Loucy (cell line): Measurements from ENCODE around the gene HOMER1.

Source experiments
- H2AFZ ChIP-seq: fragments of 200-600 bp; sonication (generic); 2 replicates; pipeline ENCODE4 v1.6.0; 2016; ENCODE audit warnings: antibody characterized with exemption, mild to moderate bottlenecking, low read length, moderate library complexity
- H3F3A ChIP-seq: fragments of 200-600 bp; 2 replicates; pipeline ENCODE4 v1.6.0; 2016; ENCODE audit warnings: antibody characterized with exemption, low read depth, mild to moderate bottlenecking
- H3K27me3 ChIP-seq: fragments of 200-600 bp; sonication (generic); 2 replicates; pipeline ENCODE4 v1.6.1; 2014; ENCODE audit warnings: low read length, mild to moderate bottlenecking; ENCODE audit not compliant: insufficient read depth, poor library complexity, severe bottlenecking
- H3K36me3 ChIP-seq: fragments of 200-600 bp; sonication (generic); 2 replicates; pipeline ENCODE4 v1.6.1; 2016; ENCODE audit warnings: low read length; ENCODE audit not compliant: insufficient read depth
- H3K4me1 ChIP-seq: fragments of 200-600 bp; sonication (generic); 2 replicates; pipeline ENCODE4 v1.5.1; 2014; ENCODE audit warnings: low read length, mild to moderate bottlenecking; ENCODE audit not compliant: insufficient read depth, poor library complexity, severe bottlenecking
- H3K4me2 ChIP-seq: fragments of 200-600 bp; sonication (generic); 2 replicates; pipeline ENCODE4 v1.6.0; 2014; ENCODE audit warnings: antibody characterized with exemption, low read length, low read depth, mild to moderate bottlenecking; ENCODE audit not compliant: poor library complexity, severe bottlenecking
- H3K4me3 ChIP-seq: fragments of 200-600 bp; sonication (generic); 2 replicates; pipeline ENCODE4 v1.5.1; 2014; ENCODE audit warnings: low read length, mild to moderate bottlenecking, mixed read lengths; ENCODE audit not compliant: poor library complexity, severe bottlenecking
- H3K79me2 ChIP-seq: fragments of 200-600 bp; sonication (generic); 2 replicates; pipeline ENCODE4 v1.6.1; 2014; ENCODE audit warnings: low read length; ENCODE audit not compliant: insufficient read depth
- H3K9ac ChIP-seq: fragments of 200-600 bp; sonication (generic); 2 replicates; pipeline ENCODE4 v1.6.0; 2014; ENCODE audit warnings: mild to moderate bottlenecking, low read depth, low read length, moderate library complexity; ENCODE audit not compliant: poor library complexity, severe bottlenecking
- H3K9me2 ChIP-seq: fragments of 200-600 bp; sonication (generic); replicated peaks from 2 replicates; pipeline ENCODE4 v1.6.1; 2016; ENCODE audit warnings: low read depth, low read length, mixed read lengths
- H3K9me3 ChIP-seq: fragments of 200-600 bp; sonication (generic); 2 replicates; pipeline ENCODE4 v1.6.1; 2014; ENCODE audit warnings: mild to moderate bottlenecking, antibody characterized with exemption, low read length, low read depth; ENCODE audit not compliant: insufficient read depth
- H4K20me1 ChIP-seq: fragments of 200-600 bp; sonication (generic); 2 replicates; pipeline ENCODE4 v1.6.0; 2014; ENCODE audit warnings: antibody characterized with exemption, low read length, mild to moderate bottlenecking; ENCODE audit not compliant: insufficient read depth, poor library complexity, severe bottlenecking
- EZH2phosphoT487 ChIP-seq: fragments of 200-600 bp; IDR thresholded peaks from 2 replicates; pipeline ENCODE4 v1.6.1; 2018; ENCODE audit warnings: antibody characterized with exemption, mild to moderate bottlenecking, moderate library complexity, borderline replicate concordance
- TF ChIP-seq, protein P1 (sequence below): fragments of 200-600 bp; sonication (generic); conservative IDR thresholded peaks from 2 replicates; pipeline ENCODE4 v1.5.1; 2014; ENCODE audit warnings: mild to moderate bottlenecking, antibody characterized with exemption, low read length

HOMER1 gene

DNA sequence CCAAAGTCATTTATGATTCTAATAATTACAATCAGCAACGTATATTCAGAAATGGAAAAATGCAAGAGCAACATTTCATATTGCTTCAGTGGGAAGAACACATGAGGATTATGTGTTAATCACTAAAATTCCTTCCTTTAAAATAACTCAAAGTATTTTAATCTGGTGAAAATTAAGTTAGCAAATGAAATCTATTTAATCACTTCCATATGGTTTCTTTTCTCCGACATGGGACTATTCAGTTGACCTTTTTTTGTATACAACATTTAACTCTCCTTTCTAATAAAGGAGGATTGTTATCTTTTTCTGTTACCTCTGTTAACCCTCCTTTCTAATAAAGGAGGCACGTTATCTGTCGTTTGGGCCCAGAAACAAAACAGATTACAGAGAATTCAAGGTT, 59.9 kb downstream of the HOMER1 start:
- Histone ChIP-seq H3K4me3 (no peak overlapping the region), H3K36me3 (peaks cover 13% of the 10 kb centered on the region; the same call in 1 of the 2 replicates), H3K9me2 (no peaks in the 10 kb centered on the region), H3K9ac (no peak overlapping the region), H3K4me2 (no peak overlapping the region), H4K20me1 (no peaks in the 10 kb centered on the region), H3F3A (no peaks in the 10 kb centered on the region), H3K4me1 (no peaks in the 10 kb centered on the region), H3K27me3 (no peaks in the 10 kb centered on the region), H2AFZ (no peak overlapping the region), H3K79me2 (no peaks in the 10 kb centered on the region), H3K9me3 (no peaks in the 10 kb centered on the region)
- no peak for TF ChIP-seq EZH2phosphoT487
- TF ChIP-seq, protein P1, sequence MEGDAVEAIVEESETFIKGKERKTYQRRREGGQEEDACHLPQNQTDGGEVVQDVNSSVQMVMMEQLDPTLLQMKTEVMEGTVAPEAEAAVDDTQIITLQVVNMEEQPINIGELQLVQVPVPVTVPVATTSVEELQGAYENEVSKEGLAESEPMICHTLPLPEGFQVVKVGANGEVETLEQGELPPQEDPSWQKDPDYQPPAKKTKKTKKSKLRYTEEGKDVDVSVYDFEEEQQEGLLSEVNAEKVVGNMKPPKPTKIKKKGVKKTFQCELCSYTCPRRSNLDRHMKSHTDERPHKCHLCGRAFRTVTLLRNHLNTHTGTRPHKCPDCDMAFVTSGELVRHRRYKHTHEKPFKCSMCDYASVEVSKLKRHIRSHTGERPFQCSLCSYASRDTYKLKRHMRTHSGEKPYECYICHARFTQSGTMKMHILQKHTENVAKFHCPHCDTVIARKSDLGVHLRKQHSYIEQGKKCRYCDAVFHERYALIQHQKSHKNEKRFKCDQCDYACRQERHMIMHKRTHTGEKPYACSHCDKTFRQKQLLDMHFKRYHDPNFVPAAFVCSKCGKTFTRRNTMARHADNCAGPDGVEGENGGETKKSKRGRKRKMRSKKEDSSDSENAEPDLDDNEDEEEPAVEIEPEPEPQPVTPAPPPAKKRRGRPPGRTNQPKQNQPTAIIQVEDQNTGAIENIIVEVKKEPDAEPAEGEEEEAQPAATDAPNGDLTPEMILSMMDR = no peak

DNA sequence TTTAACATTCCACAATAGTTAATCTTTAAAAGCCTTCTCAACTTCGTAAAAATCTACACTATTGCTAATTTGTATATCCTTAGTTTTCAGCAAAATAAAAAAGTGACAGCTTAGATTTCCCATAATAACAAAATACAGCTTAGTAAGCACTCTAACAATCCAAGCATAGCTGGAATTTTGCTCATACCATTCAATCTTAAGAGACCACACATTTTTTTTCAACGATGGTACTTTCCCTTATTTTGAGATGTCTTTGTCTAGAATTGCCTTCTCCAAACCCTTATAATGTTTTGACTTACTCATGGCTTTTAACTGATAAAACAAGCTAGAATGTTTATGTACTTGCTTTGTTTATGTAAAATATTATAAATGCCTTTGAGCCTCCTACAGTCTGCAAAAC, 65.6 kb downstream of the HOMER1 start:
- H3K36me3 ChIP-seq = peaks cover 5% of the 10 kb centered on the region; the same call in 1 of the 2 replicates
- H3K4me2 ChIP-seq = no peak overlapping the region
- no peaks in the 10 kb centered on the region for H3F3A ChIP-seq
- TF ChIP-seq, protein P1 = no peak
- TF ChIP-seq EZH2phosphoT487 = no peak
- no peak overlapping the region for H3K9ac ChIP-seq
- no peaks in the 10 kb centered on the region for H3K9me3 ChIP-seq
- no peak overlapping the region for H2AFZ ChIP-seq
- H3K4me1 ChIP-seq = peaks cover 6% of the 10 kb centered on the region
- no peaks in the 10 kb centered on the region for H3K9me2 ChIP-seq
- H4K20me1 ChIP-seq = no peaks in the 10 kb centered on the region
- no peak overlapping the region for H3K4me3 ChIP-seq
- no peaks in the 10 kb centered on the region for H3K79me2 ChIP-seq
- no peaks in the 10 kb centered on the region for H3K27me3 ChIP-seq

DNA sequence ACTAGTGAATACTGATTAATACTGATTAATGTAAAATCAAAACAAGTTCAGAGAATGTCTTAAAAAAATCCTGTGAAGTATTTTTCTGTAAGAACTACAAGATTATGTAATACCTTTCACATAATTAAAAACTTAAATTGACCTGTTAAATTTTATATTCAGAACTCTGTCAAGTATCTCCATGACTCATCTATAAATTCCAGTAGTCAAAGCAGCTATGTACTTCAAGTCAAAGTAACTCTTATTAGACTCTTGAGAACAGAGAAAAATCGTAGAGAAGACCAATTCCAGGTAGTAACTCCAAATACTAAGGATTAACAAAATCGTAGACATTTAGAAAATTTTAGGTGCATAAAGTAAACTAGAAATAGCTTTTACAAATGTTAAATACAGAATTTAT, 77.1 kb downstream of the HOMER1 start:
- no peaks in the 10 kb centered on the region for H3K9me2 ChIP-seq
- H3K36me3 ChIP-seq = peaks cover 8% of the 10 kb centered on the region; the same call in 1 of the 2 replicates
- no peak overlapping the region for H3K4me2 ChIP-seq
- 0 out of 2 replicates have a peak, but pooled peaks cover under 1% of the 10 kb centered on the region for H3F3A ChIP-seq
- no peaks in the 10 kb centered on the region for H3K9me3 ChIP-seq
- TF ChIP-seq, protein P1 = no peak
- TF ChIP-seq EZH2phosphoT487 = no peak
- H4K20me1 ChIP-seq = no peaks in the 10 kb centered on the region
- H2AFZ ChIP-seq = no peak overlapping the region
- no peaks in the 10 kb centered on the region for H3K79me2 ChIP-seq
- H3K4me3 ChIP-seq = no peak overlapping the region
- H3K9ac ChIP-seq = no peak overlapping the region
- no peaks in the 10 kb centered on the region for H3K27me3 ChIP-seq
- H3K4me1 ChIP-seq = peaks cover 1% of the 10 kb centered on the region
